ENCODE measurements around the gene ABI1. TPM values are rescaled to one million over a fixed set of nuclear protein-coding genes. Genes with fewer than 3 reads are reported as not detected.

Gene ABI1
- total RNA-seq, 4 donors from 2014 or later = 28.7 to 55.3 (median 48.5) TPM

DNA sequence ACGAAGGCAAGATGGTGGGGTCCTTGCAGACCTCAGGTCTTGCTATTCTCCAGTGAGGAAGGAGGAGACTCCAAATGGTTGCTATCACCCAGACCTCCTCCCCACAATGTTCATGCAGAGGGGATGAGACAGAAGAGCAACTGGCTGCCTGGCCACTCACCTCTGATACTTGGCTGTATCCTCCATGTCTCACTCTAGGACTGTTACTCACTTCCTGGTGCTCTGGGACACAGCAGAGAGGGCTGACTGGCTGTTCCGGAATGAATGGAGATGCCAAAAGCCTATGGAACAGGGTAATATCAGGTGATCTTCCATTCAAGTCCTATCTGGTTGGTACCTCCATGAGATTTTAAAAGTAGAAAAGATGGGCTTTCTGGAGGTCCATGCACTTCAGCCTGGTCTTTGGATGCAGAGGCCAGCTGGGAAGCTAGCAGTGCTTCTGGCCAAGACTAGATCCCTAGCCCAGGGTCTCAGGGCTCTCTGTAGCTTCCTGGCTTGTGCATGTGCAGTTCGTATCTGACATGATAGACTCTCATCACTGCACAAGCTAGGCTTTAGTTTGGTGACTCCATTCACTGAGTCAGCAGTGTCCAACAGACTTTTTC is 27.0 kb upstream of the ABI1 start:
- Histone ChIP-seq H3K4me3 (no peak overlapping the region), H3K27ac (no peak overlapping the region), H3K4me1 (no peaks in the 10 kb centered on the region), H3K27me3 (no peaks in the 10 kb centered on the region), H3K36me3 (no peaks in the 10 kb centered on the region), H3K9me3 (no peaks in the 10 kb centered on the region)
- no peak for DNase-seq
- TF ChIP-seq POLR2A (IDR thresholded peaks at IDR 0.05) = no peak
- TF ChIP-seq, protein P1, sequence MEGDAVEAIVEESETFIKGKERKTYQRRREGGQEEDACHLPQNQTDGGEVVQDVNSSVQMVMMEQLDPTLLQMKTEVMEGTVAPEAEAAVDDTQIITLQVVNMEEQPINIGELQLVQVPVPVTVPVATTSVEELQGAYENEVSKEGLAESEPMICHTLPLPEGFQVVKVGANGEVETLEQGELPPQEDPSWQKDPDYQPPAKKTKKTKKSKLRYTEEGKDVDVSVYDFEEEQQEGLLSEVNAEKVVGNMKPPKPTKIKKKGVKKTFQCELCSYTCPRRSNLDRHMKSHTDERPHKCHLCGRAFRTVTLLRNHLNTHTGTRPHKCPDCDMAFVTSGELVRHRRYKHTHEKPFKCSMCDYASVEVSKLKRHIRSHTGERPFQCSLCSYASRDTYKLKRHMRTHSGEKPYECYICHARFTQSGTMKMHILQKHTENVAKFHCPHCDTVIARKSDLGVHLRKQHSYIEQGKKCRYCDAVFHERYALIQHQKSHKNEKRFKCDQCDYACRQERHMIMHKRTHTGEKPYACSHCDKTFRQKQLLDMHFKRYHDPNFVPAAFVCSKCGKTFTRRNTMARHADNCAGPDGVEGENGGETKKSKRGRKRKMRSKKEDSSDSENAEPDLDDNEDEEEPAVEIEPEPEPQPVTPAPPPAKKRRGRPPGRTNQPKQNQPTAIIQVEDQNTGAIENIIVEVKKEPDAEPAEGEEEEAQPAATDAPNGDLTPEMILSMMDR (IDR thresholded peaks at IDR 0.05) = no peak

DNA sequence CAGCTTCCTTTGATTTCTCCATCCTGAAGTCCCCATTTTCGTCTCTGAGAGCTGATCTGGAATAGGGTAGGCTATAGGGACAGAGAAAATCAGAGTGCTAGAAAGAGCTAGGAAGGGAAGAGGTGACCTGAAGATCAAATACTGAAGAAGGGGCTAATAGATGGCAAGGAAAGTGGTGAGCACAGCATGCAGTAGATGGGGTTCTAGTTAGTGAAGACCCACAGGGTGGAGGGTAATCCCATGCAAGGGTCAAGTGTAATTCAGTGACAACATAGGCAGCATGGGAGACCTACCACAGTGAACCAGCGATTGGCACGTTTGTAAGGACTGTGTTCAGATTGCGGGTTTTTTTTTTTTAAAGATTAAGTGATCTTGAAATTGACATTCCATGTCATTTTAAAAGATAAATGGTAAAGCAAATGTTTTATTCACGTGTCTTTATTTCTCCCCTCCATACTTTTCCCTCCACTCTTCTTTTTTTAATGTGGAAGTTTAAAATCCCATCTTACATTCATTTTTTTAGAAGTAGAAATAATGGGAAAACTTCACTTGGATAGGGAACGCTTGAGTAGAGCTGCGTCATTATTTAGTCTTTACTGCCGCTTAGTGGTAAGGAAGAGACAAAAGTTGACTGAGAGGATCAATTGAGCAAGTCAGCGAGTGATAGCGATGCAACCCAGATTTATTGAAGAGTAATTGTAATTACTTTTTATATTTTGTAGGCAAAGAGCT is 21.0 kb upstream of the ABI1 start:
- H3K27ac ChIP-seq = no peak overlapping the region
- no peak for TF ChIP-seq POLR2A (IDR thresholded peaks at IDR 0.05)
- TF ChIP-seq, protein P1 (IDR thresholded peaks at IDR 0.05) = peak; percentile 14 to 92 (median 72)
- no peak for DNase-seq
- H3K4me3 ChIP-seq = no peak overlapping the region
- no peaks in the 10 kb centered on the region for H3K36me3 ChIP-seq
- no peaks in the 10 kb centered on the region for H3K27me3 ChIP-seq
- H3K4me1 ChIP-seq = no peaks in the 10 kb centered on the region
- H3K9me3 ChIP-seq = no peaks in the 10 kb centered on the region

DNA sequence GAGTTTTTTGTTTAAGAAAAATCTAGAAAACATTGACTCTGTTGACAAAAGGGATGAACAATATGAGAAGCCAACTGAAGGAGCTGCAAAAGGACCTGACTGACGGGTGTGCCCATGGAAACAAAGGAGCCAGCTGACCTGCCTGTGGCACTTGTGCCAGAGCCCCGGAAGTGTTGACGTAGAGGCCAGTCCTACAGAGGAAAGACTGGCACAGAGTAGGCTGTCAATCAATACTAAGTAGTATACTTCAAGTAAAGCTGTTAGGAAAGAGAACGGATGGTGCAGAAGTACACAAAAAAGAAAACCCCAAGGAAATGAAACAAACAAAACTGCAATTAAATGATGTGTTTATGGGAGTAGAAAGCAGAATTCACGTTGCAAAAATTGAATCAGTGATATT is 19.0 kb upstream of the ABI1 start:
- H3K27ac ChIP-seq = no peak overlapping the region
- no peaks in the 10 kb centered on the region for H3K4me1 ChIP-seq
- no peak for TF ChIP-seq POLR2A (IDR thresholded peaks at IDR 0.05)
- TF ChIP-seq, protein P1 (IDR thresholded peaks at IDR 0.05) = no peak
- peak in 1 of 3 donors; percentile 64 for DNase-seq
- no peaks in the 10 kb centered on the region for H3K27me3 ChIP-seq
- H3K9me3 ChIP-seq = no peaks in the 10 kb centered on the region
- no peaks in the 10 kb centered on the region for H3K36me3 ChIP-seq
- no peak overlapping the region for H3K4me3 ChIP-seq

DNA sequence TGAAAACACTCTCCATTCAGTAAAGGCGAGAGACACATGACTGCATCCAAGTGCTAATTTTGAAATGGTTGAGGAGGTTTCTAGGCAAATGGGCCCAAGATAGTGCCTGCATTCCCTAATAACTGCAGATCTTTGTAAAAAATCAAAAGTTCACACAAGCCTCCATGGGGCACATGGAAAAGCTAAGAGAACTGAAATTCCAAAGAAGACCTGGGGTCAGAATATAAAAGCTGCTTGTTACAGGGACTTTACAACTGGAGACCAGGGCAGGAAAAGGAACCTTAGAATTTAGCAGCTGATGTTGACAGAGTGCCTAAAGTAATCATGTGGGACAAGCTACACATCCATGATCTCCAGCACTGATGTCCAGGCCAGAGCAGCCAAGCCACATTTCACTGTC is 10.0 kb upstream of the ABI1 start:
- no peaks in the 10 kb centered on the region for H3K4me1 ChIP-seq
- DNase-seq = no peak
- TF ChIP-seq, protein P1 (IDR thresholded peaks at IDR 0.05) = no peak
- no peak for TF ChIP-seq POLR2A (IDR thresholded peaks at IDR 0.05)
- H3K27ac ChIP-seq = no peak overlapping the region
- no peaks in the 10 kb centered on the region for H3K27me3 ChIP-seq
- H3K36me3 ChIP-seq = no peaks in the 10 kb centered on the region
- no peaks in the 10 kb centered on the region for H3K9me3 ChIP-seq
- no peak overlapping the region for H3K4me3 ChIP-seq

DNA sequence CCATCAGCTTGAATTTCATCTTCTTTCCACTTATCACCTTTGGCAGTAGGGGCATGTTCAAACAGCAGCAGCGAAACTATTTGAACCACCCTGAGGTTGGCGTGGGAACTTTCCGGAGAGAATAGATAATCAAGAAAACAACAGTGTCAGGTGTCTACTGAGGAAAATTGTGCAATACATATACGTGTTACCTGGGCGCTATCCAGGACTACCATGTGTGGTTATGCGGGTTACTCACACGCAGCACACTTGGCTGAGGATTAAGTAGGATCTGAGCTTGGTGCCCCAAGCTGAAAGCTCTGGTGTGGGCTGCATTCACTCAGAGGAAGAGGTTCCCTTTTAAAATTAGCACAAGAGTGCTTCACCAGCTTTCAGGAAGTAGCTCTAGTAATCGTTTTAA is 8.8 kb upstream of the ABI1 start:
- Histone ChIP-seq H3K9me3 (no peaks in the 10 kb centered on the region), H3K4me1 (no peaks in the 10 kb centered on the region), H3K4me3 (no peak overlapping the region), H3K36me3 (no peaks in the 10 kb centered on the region), H3K27ac (no peak overlapping the region), H3K27me3 (no peaks in the 10 kb centered on the region)
- TF ChIP-seq POLR2A (IDR thresholded peaks at IDR 0.05) = no peak
- TF ChIP-seq, protein P1 (IDR thresholded peaks at IDR 0.05) = no peak
- DNase-seq = no peak
